Panc1 (cell line): ENCODE data around the gene SRP68.

Experiments
- SIN3A ChIP-seq: IDR thresholded peaks from 2 replicates; pipeline ENCODE4 v1.6.1; 2012; ENCODE audit warnings: low read depth, mild to moderate bottlenecking, low read length, moderate library complexity, borderline replicate concordance; ENCODE audit not compliant: insufficient read depth
- TCF7L2 ChIP-seq: IDR thresholded peaks from 2 replicates; pipeline ENCODE4 v1.6.1; 2011; ENCODE audit warnings: mild to moderate bottlenecking, low read depth, low read length, inconsistent platforms
- TF ChIP-seq, protein P1 (sequence below): fragments of 450-650 bp; IDR thresholded peaks from 2 replicates; pipeline ENCODE4 v1.5.1; 2017; ENCODE audit warnings: mild to moderate bottlenecking
- TF ChIP-seq, protein P2 (sequence below), 2 experiments: IDR thresholded peaks; 2 replicates each; pipeline ENCODE4 v1.6.1; 2011 to 2012; ENCODE audit warnings: low read depth in 2 of 2, control low read depth in 1 of 2, low read length in 1 of 2, mild to moderate bottlenecking in 1 of 2, moderate library complexity in 1 of 2; ENCODE audit not compliant: insufficient read depth in 1 of 2

GRCh38 chr17:76092526-76093413 is 20.5 kb upstream of the SRP68 start:
- TF ChIP-seq, protein P1, sequence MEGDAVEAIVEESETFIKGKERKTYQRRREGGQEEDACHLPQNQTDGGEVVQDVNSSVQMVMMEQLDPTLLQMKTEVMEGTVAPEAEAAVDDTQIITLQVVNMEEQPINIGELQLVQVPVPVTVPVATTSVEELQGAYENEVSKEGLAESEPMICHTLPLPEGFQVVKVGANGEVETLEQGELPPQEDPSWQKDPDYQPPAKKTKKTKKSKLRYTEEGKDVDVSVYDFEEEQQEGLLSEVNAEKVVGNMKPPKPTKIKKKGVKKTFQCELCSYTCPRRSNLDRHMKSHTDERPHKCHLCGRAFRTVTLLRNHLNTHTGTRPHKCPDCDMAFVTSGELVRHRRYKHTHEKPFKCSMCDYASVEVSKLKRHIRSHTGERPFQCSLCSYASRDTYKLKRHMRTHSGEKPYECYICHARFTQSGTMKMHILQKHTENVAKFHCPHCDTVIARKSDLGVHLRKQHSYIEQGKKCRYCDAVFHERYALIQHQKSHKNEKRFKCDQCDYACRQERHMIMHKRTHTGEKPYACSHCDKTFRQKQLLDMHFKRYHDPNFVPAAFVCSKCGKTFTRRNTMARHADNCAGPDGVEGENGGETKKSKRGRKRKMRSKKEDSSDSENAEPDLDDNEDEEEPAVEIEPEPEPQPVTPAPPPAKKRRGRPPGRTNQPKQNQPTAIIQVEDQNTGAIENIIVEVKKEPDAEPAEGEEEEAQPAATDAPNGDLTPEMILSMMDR: no peak
- TF ChIP-seq, protein P2, sequence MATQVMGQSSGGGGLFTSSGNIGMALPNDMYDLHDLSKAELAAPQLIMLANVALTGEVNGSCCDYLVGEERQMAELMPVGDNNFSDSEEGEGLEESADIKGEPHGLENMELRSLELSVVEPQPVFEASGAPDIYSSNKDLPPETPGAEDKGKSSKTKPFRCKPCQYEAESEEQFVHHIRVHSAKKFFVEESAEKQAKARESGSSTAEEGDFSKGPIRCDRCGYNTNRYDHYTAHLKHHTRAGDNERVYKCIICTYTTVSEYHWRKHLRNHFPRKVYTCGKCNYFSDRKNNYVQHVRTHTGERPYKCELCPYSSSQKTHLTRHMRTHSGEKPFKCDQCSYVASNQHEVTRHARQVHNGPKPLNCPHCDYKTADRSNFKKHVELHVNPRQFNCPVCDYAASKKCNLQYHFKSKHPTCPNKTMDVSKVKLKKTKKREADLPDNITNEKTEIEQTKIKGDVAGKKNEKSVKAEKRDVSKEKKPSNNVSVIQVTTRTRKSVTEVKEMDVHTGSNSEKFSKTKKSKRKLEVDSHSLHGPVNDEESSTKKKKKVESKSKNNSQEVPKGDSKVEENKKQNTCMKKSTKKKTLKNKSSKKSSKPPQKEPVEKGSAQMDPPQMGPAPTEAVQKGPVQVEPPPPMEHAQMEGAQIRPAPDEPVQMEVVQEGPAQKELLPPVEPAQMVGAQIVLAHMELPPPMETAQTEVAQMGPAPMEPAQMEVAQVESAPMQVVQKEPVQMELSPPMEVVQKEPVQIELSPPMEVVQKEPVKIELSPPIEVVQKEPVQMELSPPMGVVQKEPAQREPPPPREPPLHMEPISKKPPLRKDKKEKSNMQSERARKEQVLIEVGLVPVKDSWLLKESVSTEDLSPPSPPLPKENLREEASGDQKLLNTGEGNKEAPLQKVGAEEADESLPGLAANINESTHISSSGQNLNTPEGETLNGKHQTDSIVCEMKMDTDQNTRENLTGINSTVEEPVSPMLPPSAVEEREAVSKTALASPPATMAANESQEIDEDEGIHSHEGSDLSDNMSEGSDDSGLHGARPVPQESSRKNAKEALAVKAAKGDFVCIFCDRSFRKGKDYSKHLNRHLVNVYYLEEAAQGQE (IDR thresholded peaks at IDR 0.05; ENCODE audit: insufficient read depth in 1 of 2, low read depth in 2 of 2, low read length in 1 of 2): no peak
- no peak for TF ChIP-seq TCF7L2
- TF ChIP-seq SIN3A: no peak
